H9 (cell line): Measurements from ENCODE around the gene CTIF. TPM values are rescaled to one million over a fixed set of nuclear protein-coding genes. Genes with fewer than 3 reads are reported as not detected.

Source experiments
- DNase-seq: peaks from one replicate; pipeline ENCODE4 v3.0.0-alpha.2; 2017
- H2AFZ ChIP-seq: one replicate; pipeline ENCODE4 v1.6.1; 2013; ENCODE audit warnings: mild to moderate bottlenecking, low read length, control low read depth, moderate library complexity
- H2AK5ac ChIP-seq: 2 replicates; pipeline ENCODE4 v1.6.1; 2013; ENCODE audit warnings: low read length, control low read depth, mixed read lengths; ENCODE audit not compliant: insufficient read length
- H2BK120ac ChIP-seq: one replicate; pipeline ENCODE4 v1.6.1; 2013; ENCODE audit warnings: low read depth, mild to moderate bottlenecking, low read length, control low read depth, inconsistent platforms; ENCODE audit not compliant: poor library complexity, severe bottlenecking
- H2BK12ac ChIP-seq: 2 replicates; pipeline ENCODE4 v1.6.1; 2013; ENCODE audit warnings: low read length, control low read depth, mixed read lengths, low read depth; ENCODE audit not compliant: insufficient read length
- H2BK15ac ChIP-seq: 2 replicates; pipeline ENCODE4 v1.6.1; 2013; ENCODE audit warnings: low read depth, low read length, control low read depth
- H2BK20ac ChIP-seq: one replicate; pipeline ENCODE4 v1.6.1; 2013; ENCODE audit warnings: low read depth, mild to moderate bottlenecking, low read length, control low read depth, inconsistent platforms; ENCODE audit not compliant: poor library complexity, severe bottlenecking
- H2BK5ac ChIP-seq: 2 replicates; pipeline ENCODE4 v1.6.1; 2013; ENCODE audit warnings: low read length, control low read depth, mixed read lengths; ENCODE audit not compliant: insufficient read length
- H3K14ac ChIP-seq: 2 replicates; pipeline ENCODE4 v1.6.1; 2013; ENCODE audit warnings: low read length, control low read depth; ENCODE audit not compliant: insufficient read depth
- H3K18ac ChIP-seq: 2 replicates; pipeline ENCODE4 v1.6.1; 2013; ENCODE audit warnings: low read depth, mild to moderate bottlenecking, mixed read lengths, low read length, control low read depth; ENCODE audit not compliant: insufficient read length
- H3K23ac ChIP-seq: 2 replicates; pipeline ENCODE4 v1.6.1; 2013; ENCODE audit warnings: low read length, control low read depth, mixed read lengths, low read depth; ENCODE audit not compliant: insufficient read length
- H3K23me2 ChIP-seq: 2 replicates; pipeline ENCODE4 v1.6.1; 2013; ENCODE audit warnings: low read depth, mild to moderate bottlenecking, mixed read lengths, low read length, control low read depth; ENCODE audit not compliant: insufficient read length, poor library complexity, severe bottlenecking
- H3K27ac ChIP-seq: 2 replicates; pipeline ENCODE4 v1.5.1; 2013; ENCODE audit warnings: low read length, control low read depth, mixed read lengths, low read depth; ENCODE audit not compliant: insufficient read length
- H3K27me3 ChIP-seq: 2 replicates; pipeline ENCODE4 v1.6.1; 2013; ENCODE audit warnings: low read length, control low read depth, inconsistent platforms; ENCODE audit not compliant: insufficient read depth
- H3K4ac ChIP-seq: 2 replicates; pipeline ENCODE4 v1.6.1; 2013; ENCODE audit warnings: low read depth, mild to moderate bottlenecking, control low read depth, inconsistent platforms, low read length, moderate library complexity
- H3K4me1 ChIP-seq: 2 replicates; pipeline ENCODE4 v1.6.1; 2013; ENCODE audit warnings: low read length, control low read depth, inconsistent platforms; ENCODE audit not compliant: insufficient read depth
- H3K4me2 ChIP-seq: 2 replicates; pipeline ENCODE4 v1.6.1; 2013; ENCODE audit warnings: low read length, control low read depth, mixed read lengths; ENCODE audit not compliant: insufficient read length, insufficient read depth
- H3K56ac ChIP-seq: 2 replicates; pipeline ENCODE4 v1.6.1; 2013; ENCODE audit warnings: low read depth, mild to moderate bottlenecking, mixed read lengths, low read length, control low read depth; ENCODE audit not compliant: insufficient read length
- H3K79me1 ChIP-seq: 2 replicates; pipeline ENCODE4 v1.6.1; 2013; ENCODE audit warnings: low read depth, mild to moderate bottlenecking, moderate library complexity, low read length, control low read depth, inconsistent platforms; ENCODE audit not compliant: insufficient read depth, poor library complexity, severe bottlenecking
- H3K79me2 ChIP-seq: 2 replicates; pipeline ENCODE4 v1.6.1; 2013; ENCODE audit warnings: low read length, control low read depth, inconsistent platforms; ENCODE audit not compliant: insufficient read depth
- H3K9ac ChIP-seq: 2 replicates; pipeline ENCODE4 v1.6.1; 2013; ENCODE audit warnings: low read length, control low read depth, mixed read lengths; ENCODE audit not compliant: insufficient read length; ENCODE audit errors: extremely low read depth
- H3K9me3 ChIP-seq: one replicate; pipeline ENCODE4 v1.6.1; 2013; ENCODE audit warnings: low read depth, low read length, inconsistent platforms; ENCODE audit not compliant: control insufficient read depth
- H3T11ph ChIP-seq: one replicate; pipeline ENCODE4 v1.6.1; 2013; ENCODE audit warnings: mild to moderate bottlenecking, low read length, control low read depth, inconsistent platforms
- H4K20me1 ChIP-seq: one replicate; pipeline ENCODE4 v1.6.1; 2013; ENCODE audit not compliant: control insufficient read depth, insufficient read length, insufficient read depth
- H4K5ac ChIP-seq: 2 replicates; pipeline ENCODE4 v1.6.1; 2013; ENCODE audit warnings: low read depth, mild to moderate bottlenecking, mixed read lengths, low read length, control low read depth; ENCODE audit not compliant: insufficient read length
- H4K8ac ChIP-seq: replicated peaks from 2 replicates; pipeline ENCODE4 v1.6.1; 2013; ENCODE audit warnings: low read length, control low read depth, mixed read lengths, low read depth; ENCODE audit not compliant: insufficient read length
- H4K91ac ChIP-seq: 2 replicates; pipeline ENCODE4 v1.6.1; 2013; ENCODE audit warnings: low read depth, mild to moderate bottlenecking, moderate library complexity, mixed read lengths, low read length, control low read depth; ENCODE audit not compliant: insufficient read length
- H3K27ac Mint-ChIP-seq, 3 experiments: 2 replicates in 2 of 3; 3 replicates in 1 of 3; pipeline ENCODE4 v1.8.0; 2020 to 2021; ENCODE audit warnings: mixed read lengths in 3 of 3, mild to moderate bottlenecking in 1 of 3, moderate library complexity in 1 of 3
- H3K27me3 Mint-ChIP-seq: 2 replicates; pipeline ENCODE4 v1.8.0; 2021; ENCODE audit warnings: low read depth, mild to moderate bottlenecking, moderate library complexity, mixed read lengths
- H3K36me3 Mint-ChIP-seq, 3 experiments: 2 replicates in 2 of 3; 3 replicates in 1 of 3; pipeline ENCODE4 v1.8.0; 2020 to 2021; ENCODE audit warnings: low read depth in 3 of 3, mixed read lengths in 3 of 3; ENCODE audit not compliant: insufficient read depth in 1 of 3
- H3K4me1 Mint-ChIP-seq, 2 experiments: 2 replicates each; pipeline ENCODE4 v1.8.0; 2020; ENCODE audit warnings: mixed read lengths in 2 of 2
- H3K4me3 Mint-ChIP-seq, 2 experiments: 2 replicates in 1 of 2; 3 replicates in 1 of 2; pipeline ENCODE4 v1.8.0; 2020 to 2021; ENCODE audit warnings: mild to moderate bottlenecking in 2 of 2, mixed read lengths in 2 of 2, moderate library complexity in 1 of 2
- H3K9me3 Mint-ChIP-seq, 2 experiments: 2 replicates in 1 of 2; 3 replicates in 1 of 2; pipeline ENCODE4 v1.8.0; 2020; ENCODE audit warnings: mild to moderate bottlenecking in 2 of 2, mixed read lengths in 2 of 2, moderate library complexity in 1 of 2
- CTCF ChIP-seq: fragments of 200-600 bp; sonication (generic); conservative IDR thresholded peaks from 3 replicates; pipeline ENCODE4 v1.8.0; 2021; ENCODE audit warnings: antibody characterized with exemption, mild to moderate bottlenecking
- WGBS: extraction: QIAGEN DNeasy Blood & Tissue Kit; methylation state at CpG from one replicate; pipeline ENCODE4 v1.1.7; 2013; ENCODE audit warnings: missing lambda C conversion rate, low lambda C conversion rate, mixed read lengths; ENCODE audit not compliant: insufficient read length; ENCODE audit errors: extremely low coverage; 5-methylcytosine and 5-hydroxymethylcytosine counted together
- total RNA-seq: library from RNA; stranded (reverse); gene quantifications from 2 replicates; pipeline ENCODE4 v1.2.1, GENCODE V29; 2021

CTIF gene
- total RNA-seq, 1 experiment from 2014 or later: 15.8 TPM

- no CpG with 5 or more reads among the region's 15 CpGs for WGBS
- Mint-ChIP-seq H3K9me3 (no peaks in the 10 kb centered on the region), H3K4me3 (no peak overlapping the region), H3K36me3 (no peaks in the 10 kb centered on the region; a peak in 2 of 7 replicates), H3K27ac (no peak overlapping the region), H3K4me1 (peaks cover 13 to 23% of the 10 kb centered on the region in 2 experiments), H3K27me3 (peaks cover 3% of the 10 kb centered on the region)
- Histone ChIP-seq H2BK120ac (no peak overlapping the region), H3K56ac (no peak overlapping the region), H4K91ac (no peak overlapping the region), H2BK20ac (no peak overlapping the region), H2AK5ac (no peak overlapping the region), H3K9ac (no peak overlapping the region), H3K4me2 (no peak overlapping the region), H3K79me1 (no peaks in the 10 kb centered on the region), H4K8ac (no peak overlapping the region), H3K4ac (no peak overlapping the region), H2BK15ac (no peak overlapping the region), H3K79me2 (no peaks in the 10 kb centered on the region), H2BK12ac (no peak overlapping the region), H3K4me1 (no peaks in the 10 kb centered on the region; the same call in 1 of the 2 replicates), H3K9me3 (no peaks in the 10 kb centered on the region), H3T11ph (no peak overlapping the region), H2AFZ (no peak overlapping the region), H2BK5ac (no peak overlapping the region), H4K5ac (no peak overlapping the region), H3K14ac (no peak overlapping the region; the same call in 1 of the 2 replicates), H3K23ac (no peak overlapping the region), H3K27me3 (no peaks in the 10 kb centered on the region), H3K23me2 (no peaks in the 10 kb centered on the region), H3K27ac (no peak overlapping the region), H3K18ac (no peak overlapping the region), H4K20me1 (no peaks in the 10 kb centered on the region)
- DNase-seq: no peak
- no peak for TF ChIP-seq CTCF
These were observed 326.0 kb downstream of the CTIF start for GRCh38 chr18:48864876-48865275.
